Heart left ventricle (tissue), 13 donors: ENCODE data around the gene DPH1.

Source experiments
- CTCF ChIP-seq, 12 donors: fragments of 200-600 bp; sonication (generic) in 4 of 12; IDR thresholded peaks; one replicate each; pipeline versions ENCODE4 v1.5.0 to v1.8.0; 2018 to 2022; ENCODE audit warnings: antibody characterized with exemption in 12 of 12, mild to moderate bottlenecking in 5 of 12
- POLR2A ChIP-seq, 2 donors: fragments of 450-650 bp; IDR thresholded peaks; one replicate each; pipeline ENCODE4 v1.6.1; 2017; ENCODE audit warnings: antibody characterized with exemption in 2 of 2, mild to moderate bottlenecking in 2 of 2, moderate library complexity in 2 of 2
- donor health status: ischemic (EF 13 %, LVEDD 7.1; RV severe dilation, severe dysfunction).
- donor health status: DM: no; HTN: yes; CAD: no.
- donor health status: DM: no; HTN: no; CAD: no.
- donor health status: ischemic (EF 25% LVEDD 6.9; RV normal size, moderate dysfunction).
- donor health status: ischemic (EF 25% LVEDD 5.7; RV mildly dilated, moderate dysfunction).
- donor health status: ischemic (EF 35%, LVEDD 5.7; RV mildly dilated, moderate dysfunction).
- donor health status: nonischemic (EF 11% LVEDD 7.7; RV severe dilation, severe dysfunction).
- donor health status: DM: yes; HTN: yes; CAD: no.
- donor health status: PGD.
- donor health status: ischemic (EF 29% LVEDD 5.4; RV normal size, mild dysfunction).
- donor health status: nonischemic (EF 23%, LVEDD 6.1; RV moderate dilation, normal function).

GRCh38 chr17:1980665-1981250 is 49.2 kb upstream of the DPH1 start:
- TF ChIP-seq CTCF (IDR thresholded peaks at IDR 0.05): no peak
- no peak for TF ChIP-seq POLR2A (IDR thresholded peaks at IDR 0.05)
